Stimulated activated CD8-positive, alpha-beta memory T cell treated with anti-CD3 and anti-CD28 coated beads, Interleukin-7, amount 100 ng/mL, for 1 hour (primary cell): Measurements from ENCODE around the gene RNASET2.
"Not testable (repeated sequence)": the region's sequence is repeated elsewhere in the genome, so short reads cannot be mapped to it uniquely, and the experiment has no call there.

Experiments
- DNase-seq, 2 donors: peaks; one replicate each; pipeline ENCODE4 v3.0.0-alpha.2; 2020; ENCODE audit warnings: low read depth in 2 of 2

The RNASET2 gene

DNA sequence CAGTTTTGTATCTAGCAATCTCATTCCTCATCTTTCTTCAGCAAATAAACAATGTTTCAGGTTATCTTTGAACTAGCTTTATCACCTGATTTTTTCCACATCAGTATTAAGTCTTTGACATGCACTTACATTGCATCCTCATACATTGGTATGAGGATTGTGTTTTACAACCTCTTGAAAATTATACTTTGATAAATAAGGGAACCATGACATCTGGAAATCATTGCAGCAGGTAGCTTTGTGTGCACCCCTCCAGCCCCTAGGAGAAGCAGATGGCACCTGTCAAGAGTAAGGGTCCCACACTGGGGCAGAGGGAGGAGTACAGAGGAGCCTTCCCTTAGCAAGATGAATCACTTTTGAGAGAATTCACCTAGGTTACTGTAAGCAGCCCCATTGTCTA lies 13.7 kb upstream of the RNASET2 start:
- no peak for DNase-seq

DNA sequence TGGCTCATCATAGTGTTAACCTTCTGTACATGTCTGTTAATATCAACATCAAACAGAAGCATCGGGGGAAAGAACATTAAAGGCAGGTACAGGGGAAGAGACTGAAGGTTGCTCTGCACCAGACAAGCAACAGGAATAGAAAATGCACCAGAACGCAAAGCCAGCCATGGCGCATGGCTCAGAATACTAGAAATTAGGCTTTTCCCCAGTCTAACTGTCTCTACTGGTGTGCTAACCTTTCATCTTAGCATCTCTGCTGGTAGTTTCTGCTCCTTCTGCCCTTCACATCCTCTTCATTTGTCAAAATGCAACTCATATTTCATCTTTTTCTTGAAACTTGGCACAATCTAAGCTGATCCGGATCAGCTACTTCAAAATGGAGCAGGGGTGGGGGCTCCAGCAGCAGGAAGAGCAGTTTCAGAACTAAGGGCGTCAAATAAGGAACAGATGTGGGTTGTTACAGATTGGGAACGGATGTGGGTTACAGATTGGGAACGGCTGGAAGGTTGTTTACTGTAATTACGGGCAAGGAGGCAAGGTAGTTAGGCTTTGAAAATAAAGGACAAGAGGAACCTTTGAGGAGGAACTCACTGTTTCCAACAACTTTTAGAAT lies 13.1 kb upstream of the RNASET2 start:
- DNase-seq = no peak

DNA sequence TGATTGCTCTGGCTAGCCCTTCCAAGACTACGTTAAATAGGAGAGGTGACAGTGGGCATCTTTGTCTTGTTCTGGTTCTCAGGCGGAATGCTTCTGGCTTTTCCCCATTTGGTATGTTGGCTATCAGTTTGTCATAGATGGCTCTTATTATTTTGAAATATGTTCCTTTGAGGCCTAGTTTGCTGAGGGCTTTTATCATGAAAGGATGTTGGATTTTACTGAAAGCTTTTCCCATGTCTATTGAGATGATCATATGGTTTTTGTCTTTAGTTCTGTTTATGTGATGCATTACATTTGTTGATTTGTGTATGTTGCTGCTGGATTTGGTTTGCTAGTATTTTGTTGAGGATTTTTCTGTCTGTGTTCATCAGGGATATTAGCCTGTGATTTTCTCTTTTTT lies 9.9 kb upstream of the RNASET2 start:
- DNase-seq = no peak

DNA sequence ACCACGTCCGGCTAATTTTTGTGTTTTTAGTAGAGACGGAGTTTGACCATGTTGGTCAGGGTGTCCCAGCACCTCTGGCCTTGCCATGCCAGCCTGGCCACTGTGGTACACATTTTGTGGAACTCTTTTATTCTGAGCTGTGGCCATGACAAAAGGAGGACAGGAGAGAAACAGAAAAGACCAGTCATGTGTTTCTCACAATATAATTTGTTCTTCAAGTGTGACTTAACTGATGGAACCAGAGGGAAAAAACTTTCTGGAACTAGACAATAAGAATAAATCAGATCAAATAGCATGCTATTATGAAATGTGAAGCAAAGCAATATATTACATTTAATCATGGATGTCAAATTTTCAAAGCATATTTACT lies 4.2 kb upstream of the RNASET2 start:
- DNase-seq = no peak

- DNase-seq = no peak
Measured at GRCh38 chr6:166959911-166960608, 3.7 kb upstream of the RNASET2 start.

- no peak for DNase-seq
Measured at GRCh38 chr6:166958926-166959861, 2.8 kb upstream of the RNASET2 start.

DNA sequence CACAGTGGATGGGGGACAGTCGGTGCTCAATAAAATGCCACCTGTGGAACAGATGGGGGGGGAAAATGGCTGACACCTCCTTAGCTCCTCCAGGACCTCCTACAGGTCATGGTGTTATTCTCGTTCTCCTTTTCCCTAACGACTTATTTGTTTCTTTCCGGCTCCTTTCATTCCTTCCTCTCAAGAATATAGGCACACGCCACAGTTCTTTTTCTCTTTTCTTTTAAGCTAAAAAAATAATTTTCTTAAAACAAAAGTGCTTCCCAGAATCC lies 1.4 kb upstream of the RNASET2 start:
- no peak for DNase-seq

DNA sequence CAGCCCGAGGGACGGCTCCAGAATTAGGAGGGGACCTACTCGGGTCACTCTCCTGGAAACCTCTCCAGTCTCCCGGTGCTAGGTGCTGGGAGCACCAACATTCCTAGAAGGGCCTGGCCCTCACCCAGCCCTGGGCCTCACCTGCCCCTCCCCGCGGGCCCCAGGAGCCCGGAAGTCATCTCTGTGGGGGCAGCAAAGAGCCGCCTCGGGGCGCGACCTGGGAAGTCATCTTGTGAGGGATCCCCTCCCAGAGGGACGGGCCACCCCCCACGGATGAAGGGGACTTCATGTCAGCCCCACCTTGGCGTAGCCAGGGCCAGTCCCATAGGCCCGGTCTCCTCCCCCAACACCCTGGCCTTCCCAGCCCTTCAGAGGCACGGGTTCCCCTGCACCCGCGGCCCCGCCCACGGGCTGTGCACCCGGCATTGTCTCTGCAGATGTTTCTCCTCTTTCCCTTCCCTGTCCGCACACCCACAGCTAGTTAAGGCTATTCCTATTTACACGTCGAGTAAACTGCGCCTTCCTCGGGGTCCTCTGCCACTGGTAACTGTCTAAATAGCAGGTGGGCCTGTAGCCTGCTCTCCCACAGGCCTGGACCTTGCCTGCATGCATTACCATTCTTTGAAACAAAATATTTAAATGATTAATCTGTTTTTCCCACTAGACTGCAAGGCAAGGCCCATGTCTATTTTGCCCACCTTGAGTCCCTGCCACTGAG lies 896 bp upstream of the RNASET2 start:
- no peak for DNase-seq

- DNase-seq = no peak
Measured at GRCh38 chr6:166955865-166956443, 396 bp downstream of the RNASET2 start.

- no peak for DNase-seq
Measured at GRCh38 chr6:166955121-166955864, 1.1 kb downstream of the RNASET2 start.

- no peak for DNase-seq
Measured at GRCh38 chr6:166954118-166954713, 2.1 kb downstream of the RNASET2 start.

GRCh38 chr6:166952567-166953486 lies 3.5 kb downstream of the RNASET2 start:
- DNase-seq = no peak

- DNase-seq = no peak
Measured at GRCh38 chr6:166952121-166952520, 4.2 kb downstream of the RNASET2 start.

- no peak for DNase-seq
Measured at GRCh38 chr6:166951670-166952060, 4.7 kb downstream of the RNASET2 start.

GRCh38 chr6:166950892-166951669 lies 5.3 kb downstream of the RNASET2 start:
- peak in 1 of 2 donors; percentile 25 for DNase-seq

GRCh38 chr6:166950443-166950821 lies 5.9 kb downstream of the RNASET2 start:
- no peak for DNase-seq

DNA sequence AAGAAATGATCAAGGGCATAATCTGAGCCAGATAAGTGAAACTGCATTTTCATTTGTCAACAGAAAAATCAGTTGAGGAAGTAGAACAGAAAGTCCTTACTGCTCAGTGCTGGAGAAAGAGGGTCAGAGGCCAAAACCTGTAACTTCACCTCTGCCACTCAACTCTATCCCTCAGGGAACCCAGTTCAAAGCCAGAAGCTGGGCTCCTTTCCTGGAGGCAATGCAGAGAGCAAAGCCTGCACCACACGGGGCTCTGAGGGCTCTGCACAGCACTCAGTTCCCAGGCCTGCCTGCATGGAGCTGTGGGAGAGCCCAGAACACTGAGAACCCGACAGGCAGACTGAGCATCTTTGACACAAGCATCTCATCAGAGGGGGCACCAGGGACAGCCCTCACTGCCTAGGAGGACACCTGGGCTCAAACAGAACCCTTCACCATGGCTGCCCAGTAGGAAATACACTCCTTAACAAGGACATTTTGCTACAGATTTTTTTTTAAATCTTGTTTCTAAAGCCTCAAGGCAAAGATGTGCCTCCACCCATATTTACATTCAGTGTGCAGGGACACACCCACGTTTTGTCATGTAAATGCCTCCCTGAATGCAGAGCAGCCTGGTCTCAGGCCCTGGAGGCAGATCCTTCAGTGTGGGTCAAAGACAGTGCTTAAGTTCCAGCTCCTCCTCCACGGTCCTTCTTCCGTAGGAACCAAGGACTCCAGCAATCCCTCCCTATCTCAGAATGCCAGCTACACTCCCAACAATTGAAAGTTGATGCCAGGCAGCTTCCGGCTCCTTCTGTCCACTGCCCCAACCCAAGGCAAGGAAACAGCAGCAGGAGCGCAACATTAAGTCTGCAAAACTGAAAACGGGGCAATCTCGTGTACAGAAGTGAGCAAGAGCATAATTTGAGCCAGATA lies 6.6 kb downstream of the RNASET2 start:
- DNase-seq = no peak

DNA sequence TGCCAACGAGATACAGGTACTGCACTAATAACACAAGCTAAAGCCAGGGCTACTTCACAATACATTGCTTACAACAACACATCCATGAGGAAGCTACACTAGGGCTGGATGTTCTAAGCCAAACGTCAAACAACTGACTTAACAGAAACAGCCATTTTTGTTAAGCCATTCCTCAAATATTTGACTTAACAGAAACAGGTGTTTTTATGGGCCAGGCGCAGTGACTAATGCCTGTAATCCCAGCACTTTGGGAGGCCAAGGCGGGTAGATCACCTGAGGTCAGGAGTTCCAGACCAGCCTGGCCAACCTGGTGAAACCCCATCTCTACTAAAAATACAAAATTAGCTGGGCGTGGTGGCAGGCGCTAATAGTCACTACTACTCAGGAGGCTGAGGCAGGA lies 7.6 kb downstream of the RNASET2 start:
- DNase-seq = not testable (repeated sequence)
